Glomerular endothelial cell (primary cell): ENCODE results near the gene ERG28. TPM values are rescaled to one million over a fixed set of nuclear protein-coding genes. Genes with fewer than 3 reads are reported as not detected.
"Not testable (repeated sequence)": the region's sequence is repeated elsewhere in the genome, so short reads cannot be mapped to it uniquely, and the experiment has no call there.

Experiments used
- DNase-seq: peaks from one replicate; pipeline ENCODE4 v3.0.0-alpha.2; 2011; ENCODE audit warnings: low read depth, low spot score; ENCODE audit errors: extremely low read depth
- total RNA-seq: library from RNA; depleted of rRNA; stranded (reverse); fragments of >200 nt; gene quantifications from 2 replicates; pipeline ENCODE4 v1.2.3, GENCODE V29; 2015

The ERG28 gene
- total RNA-seq = 13.7 and 15.1 TPM in 2 replicates

GRCh38 chr14:75660630-75661498 is at the start of gene ERG28, which contains the start of gene TTLL5:
ERG28 (minus strand) TSS chr14:75660876; CDS start chr14:75657502, 3,374 bp downstream.
TTLL5 (plus strand) TSS chr14:75661246; CDS start chr14:75663150, 1,904 bp downstream.
- peak; percentile 88 for DNase-seq

- peak; percentile 64 for DNase-seq
Measured at GRCh38 chr14:75709207-75709812, 48.6 kb upstream of the ERG28 start.

GRCh38 chr14:75705014-75705413 is 44.3 kb upstream of the ERG28 start:
- DNase-seq = no peak

- no peak for DNase-seq
Measured at GRCh38 chr14:75703467-75703866, 42.8 kb upstream of the ERG28 start.

- DNase-seq = no peak
Measured at GRCh38 chr14:75702616-75703261, 42.1 kb upstream of the ERG28 start.

GRCh38 chr14:75702122-75702521 is 41.4 kb upstream of the ERG28 start:
- DNase-seq = no peak

GRCh38 chr14:75700295-75700694 is 39.6 kb upstream of the ERG28 start:
- DNase-seq = no peak

- no peak for DNase-seq
Measured at GRCh38 chr14:75699331-75699730, 38.7 kb upstream of the ERG28 start.

- DNase-seq = no peak
Measured at GRCh38 chr14:75697918-75698317, 37.2 kb upstream of the ERG28 start.

- DNase-seq = no peak
Measured at GRCh38 chr14:75697386-75697785, 36.7 kb upstream of the ERG28 start.

- not testable (repeated sequence) for DNase-seq
Measured at GRCh38 chr14:75695025-75695424, 34.3 kb upstream of the ERG28 start.

GRCh38 chr14:75690010-75690409 is 29.3 kb upstream of the ERG28 start:
- peak; percentile 16 for DNase-seq

- no peak for DNase-seq
Measured at GRCh38 chr14:75689012-75689411, 28.3 kb upstream of the ERG28 start.

GRCh38 chr14:75685910-75686309 is 25.2 kb upstream of the ERG28 start:
- no peak for DNase-seq

- no peak for DNase-seq
Measured at GRCh38 chr14:75675265-75675960, 14.7 kb upstream of the ERG28 start.

- no peak for DNase-seq
Measured at GRCh38 chr14:75673345-75674035, 12.8 kb upstream of the ERG28 start.

GRCh38 chr14:75672605-75673192 is 12.0 kb upstream of the ERG28 start:
- DNase-seq = no peak

GRCh38 chr14:75667099-75667765 is 6.6 kb upstream of the ERG28 start:
- no peak for DNase-seq

- DNase-seq = no peak
Measured at GRCh38 chr14:75662966-75663365, 2.3 kb upstream of the ERG28 start.

- no peak for DNase-seq
Measured at GRCh38 chr14:75661499-75661814, 781 bp upstream of the ERG28 start.
